GM15510 (cell line): Measurements from ENCODE around the gene ST8SIA6.

ENCODE experiments used
- POLR2A ChIP-seq: IDR thresholded peaks from 3 replicates; pipeline ENCODE4 v1.6.1; 2011; ENCODE audit warnings: borderline replicate concordance; ENCODE audit not compliant: insufficient read length; ENCODE audit errors: extremely low read depth

ST8SIA6 gene

GRCh38 chr10:17309435-17309834 lies 145.0 kb downstream of the ST8SIA6 start:
- no peak for TF ChIP-seq POLR2A

- no peak for TF ChIP-seq POLR2A
Measured at GRCh38 chr10:17307123-17307522, 147.3 kb downstream of the ST8SIA6 start.

GRCh38 chr10:17292375-17292774 lies 162.0 kb downstream of the ST8SIA6 start:
- no peak for TF ChIP-seq POLR2A

- no peak for TF ChIP-seq POLR2A
Measured at GRCh38 chr10:17290226-17290625, 164.2 kb downstream of the ST8SIA6 start.

GRCh38 chr10:17289763-17290162 lies 164.6 kb downstream of the ST8SIA6 start:
- TF ChIP-seq POLR2A, result no peak

GRCh38 chr10:17286562-17287550 lies 167.5 kb downstream of the ST8SIA6 start:
- TF ChIP-seq POLR2A, result no peak

GRCh38 chr10:17282311-17282710 lies 172.1 kb downstream of the ST8SIA6 start:
- no peak for TF ChIP-seq POLR2A

GRCh38 chr10:17278607-17279240 lies 175.7 kb downstream of the ST8SIA6 start:
- TF ChIP-seq POLR2A, result no peak

- no peak for TF ChIP-seq POLR2A
Measured at GRCh38 chr10:17276756-17277424, 177.5 kb downstream of the ST8SIA6 start.

GRCh38 chr10:17273403-17273802 lies 181.0 kb downstream of the ST8SIA6 start:
- no peak for TF ChIP-seq POLR2A

GRCh38 chr10:17272648-17273047 lies 181.7 kb downstream of the ST8SIA6 start:
- no peak for TF ChIP-seq POLR2A
